ENCODE data around the gene BPIFB2. TPM values are rescaled to one million over a fixed set of nuclear protein-coding genes. Genes with fewer than 3 reads are reported as not detected.

The BPIFB2 gene
- total RNA-seq, 3 donors from 2014 or later, result 0.98 to 1.0 TPM; not detected in 1

DNA sequence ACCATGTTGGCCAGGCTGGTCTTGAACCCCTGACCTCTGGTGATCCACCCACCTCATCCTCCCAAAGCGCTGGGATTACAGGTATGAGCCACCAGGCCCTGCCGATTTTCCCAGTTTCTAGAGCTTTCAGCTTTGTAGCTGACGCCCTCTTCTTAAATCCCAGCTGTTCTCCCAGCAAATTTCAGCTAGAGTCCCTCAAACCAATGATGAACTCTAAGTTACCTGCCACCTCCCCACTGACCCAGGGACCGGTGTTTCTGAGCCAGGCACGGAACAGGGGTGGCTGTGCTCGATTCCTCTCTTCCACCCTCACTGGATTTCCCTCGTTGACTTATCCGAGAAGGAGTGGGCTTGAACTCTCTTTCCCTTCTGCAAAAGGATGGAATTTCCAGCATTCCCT lies 42.4 kb upstream of the BPIFB2 start:
- no peaks in the 10 kb centered on the region for H3K4me1 ChIP-seq
- TF ChIP-seq POLR2A (IDR thresholded peaks at IDR 0.05), result no peak
- TF ChIP-seq, protein P1, sequence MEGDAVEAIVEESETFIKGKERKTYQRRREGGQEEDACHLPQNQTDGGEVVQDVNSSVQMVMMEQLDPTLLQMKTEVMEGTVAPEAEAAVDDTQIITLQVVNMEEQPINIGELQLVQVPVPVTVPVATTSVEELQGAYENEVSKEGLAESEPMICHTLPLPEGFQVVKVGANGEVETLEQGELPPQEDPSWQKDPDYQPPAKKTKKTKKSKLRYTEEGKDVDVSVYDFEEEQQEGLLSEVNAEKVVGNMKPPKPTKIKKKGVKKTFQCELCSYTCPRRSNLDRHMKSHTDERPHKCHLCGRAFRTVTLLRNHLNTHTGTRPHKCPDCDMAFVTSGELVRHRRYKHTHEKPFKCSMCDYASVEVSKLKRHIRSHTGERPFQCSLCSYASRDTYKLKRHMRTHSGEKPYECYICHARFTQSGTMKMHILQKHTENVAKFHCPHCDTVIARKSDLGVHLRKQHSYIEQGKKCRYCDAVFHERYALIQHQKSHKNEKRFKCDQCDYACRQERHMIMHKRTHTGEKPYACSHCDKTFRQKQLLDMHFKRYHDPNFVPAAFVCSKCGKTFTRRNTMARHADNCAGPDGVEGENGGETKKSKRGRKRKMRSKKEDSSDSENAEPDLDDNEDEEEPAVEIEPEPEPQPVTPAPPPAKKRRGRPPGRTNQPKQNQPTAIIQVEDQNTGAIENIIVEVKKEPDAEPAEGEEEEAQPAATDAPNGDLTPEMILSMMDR (IDR thresholded peaks at IDR 0.05), result no peak
- intact Hi-C loops (cut with DNase I; ENCODE audit: low total_unique reads), result no loop called here
- H3K9me3 ChIP-seq, result no peaks in the 10 kb centered on the region
- H3K27me3 ChIP-seq, result no peaks in the 10 kb centered on the region
- no peak overlapping the region for H3K4me3 ChIP-seq
- no peak overlapping the region for H3K27ac ChIP-seq
- no peak for DNase-seq (ENCODE audit: low spot score in 2 of 2)
- no peaks in the 10 kb centered on the region for H3K36me3 ChIP-seq

GRCh38 chr20:32965581-32966373 lies 41.7 kb upstream of the BPIFB2 start:
- no peak overlapping the region for H3K4me3 ChIP-seq
- no peaks in the 10 kb centered on the region for H3K27me3 ChIP-seq
- no peaks in the 10 kb centered on the region for H3K36me3 ChIP-seq
- DNase-seq (ENCODE audit: low spot score in 2 of 2), result peak in 1 of 2 donors; percentile 15
- TF ChIP-seq, protein P1 (IDR thresholded peaks at IDR 0.05), result no peak
- TF ChIP-seq POLR2AphosphoS5 (IDR thresholded peaks at IDR 0.05) (no peak), POLR2A (IDR thresholded peaks at IDR 0.05) (no peak)
- H3K9me3 ChIP-seq, result no peaks in the 10 kb centered on the region
- H3K27ac ChIP-seq, result no peak overlapping the region
- intact Hi-C loops (cut with DNase I; ENCODE audit: low total_unique reads), result no loop called here
- no peaks in the 10 kb centered on the region for H3K4me1 ChIP-seq

- Histone ChIP-seq H3K4me3 (no peak overlapping the region), H3K4me1 (no peaks in the 10 kb centered on the region), H3K27me3 (no peaks in the 10 kb centered on the region), H3K36me3 (no peaks in the 10 kb centered on the region), H3K27ac (no peak overlapping the region), H3K9me3 (no peaks in the 10 kb centered on the region)
- TF ChIP-seq POLR2A (IDR thresholded peaks at IDR 0.05) (no peak), POLR2AphosphoS5 (IDR thresholded peaks at IDR 0.05) (no peak)
- TF ChIP-seq, protein P1 (IDR thresholded peaks at IDR 0.05), result no peak
- intact Hi-C loops (cut with DNase I; ENCODE audit: low total_unique reads), result no loop called here
- DNase-seq (ENCODE audit: low spot score in 2 of 2), result no peak
Observed at GRCh38 chr20:32966382-32966781, 41.1 kb upstream of the BPIFB2 start.

DNA sequence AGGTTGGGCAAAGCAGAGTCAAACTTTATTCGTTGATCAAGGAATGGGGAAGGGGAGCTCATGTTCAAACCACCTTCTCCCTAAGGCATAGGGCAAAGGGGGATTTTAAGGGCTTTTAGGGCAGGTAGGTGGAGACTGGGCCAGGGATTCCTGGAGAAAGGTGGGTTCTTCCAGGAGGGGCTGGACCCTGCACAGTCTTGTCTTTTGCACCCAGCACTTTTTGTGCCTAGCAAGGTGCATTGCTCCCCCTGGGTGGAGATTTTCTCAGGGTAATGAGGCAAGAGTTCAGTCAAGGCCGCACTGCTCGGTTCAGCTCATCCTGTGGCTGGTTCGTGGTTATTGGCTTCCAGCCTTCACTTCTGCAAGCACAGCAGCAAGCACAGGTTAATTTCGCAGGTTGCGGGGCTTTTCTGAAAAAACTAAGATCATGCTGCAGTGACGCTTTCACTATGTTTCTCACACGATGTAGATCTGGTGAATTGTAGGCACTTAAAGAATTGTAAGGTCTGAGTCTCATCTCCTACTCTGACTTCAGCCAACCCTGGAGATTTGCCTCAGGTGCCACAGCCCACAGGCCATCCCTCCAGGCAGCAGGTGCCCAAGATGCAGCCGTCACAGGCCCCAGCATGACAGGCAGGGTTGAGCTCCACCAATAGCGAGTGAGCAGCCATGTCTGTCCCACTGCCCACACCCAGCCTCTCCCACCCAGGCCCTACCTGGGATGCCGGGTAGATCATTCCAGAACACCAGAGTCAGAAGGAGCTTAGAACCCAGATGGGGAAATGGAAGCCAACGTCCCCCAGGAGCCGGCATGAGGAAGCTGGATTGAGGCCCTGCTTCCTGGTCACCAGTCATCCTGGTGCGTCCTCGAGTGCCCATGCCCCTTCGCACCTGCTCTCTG lies 40.4 kb upstream of the BPIFB2 start:
- DNase-seq (ENCODE audit: low spot score in 2 of 2), result peak in 1 of 2 donors; percentile 14
- no peak overlapping the region for H3K4me3 ChIP-seq
- no peaks in the 10 kb centered on the region for H3K27me3 ChIP-seq
- intact Hi-C loops (cut with DNase I; ENCODE audit: low total_unique reads), result no loop called here
- H3K36me3 ChIP-seq, result no peaks in the 10 kb centered on the region
- H3K9me3 ChIP-seq, result no peaks in the 10 kb centered on the region
- no peaks in the 10 kb centered on the region for H3K4me1 ChIP-seq
- H3K27ac ChIP-seq, result no peak overlapping the region
- TF ChIP-seq POLR2A (IDR thresholded peaks at IDR 0.05) (no peak), POLR2AphosphoS5 (IDR thresholded peaks at IDR 0.05) (no peak)
- TF ChIP-seq, protein P1 (IDR thresholded peaks at IDR 0.05), result no peak
